Embryonic facial prominence (tissue), 1 donor: ENCODE results near the gene C7orf25.
"Not testable (repeated sequence)": the region's sequence is repeated elsewhere in the genome, so short reads cannot be mapped to it uniquely, and the experiment has no call there.

Source experiments
- DNase-seq: peaks from one replicate; pipeline ENCODE4 v3.0.0-alpha.2; 2016; ENCODE audit errors: extremely low spot score

C7orf25 gene

DNA sequence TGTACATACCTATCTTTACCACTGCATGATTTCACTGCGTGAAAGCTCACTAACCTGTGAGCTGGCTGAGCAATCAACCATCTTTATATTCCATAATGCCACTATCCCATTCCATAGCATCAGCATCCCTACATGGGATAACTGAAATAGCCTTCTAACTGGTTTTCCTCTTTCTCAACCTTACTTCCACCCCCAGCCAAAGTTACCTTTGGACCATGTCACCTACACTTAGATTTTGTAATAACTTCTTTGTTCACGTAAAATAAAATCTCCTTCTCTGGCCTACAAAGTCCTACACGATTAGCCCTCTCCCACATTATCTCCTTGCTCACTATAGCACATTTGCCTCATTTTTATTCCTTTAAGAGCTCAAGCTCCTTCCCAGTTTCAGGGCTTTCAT lies 17.6 kb upstream of the C7orf25 start:
- DNase-seq: no peak

- DNase-seq: no peak
These were observed 16.9 kb upstream of the C7orf25 start for GRCh38 chr7:42928754-42929153.

DNA sequence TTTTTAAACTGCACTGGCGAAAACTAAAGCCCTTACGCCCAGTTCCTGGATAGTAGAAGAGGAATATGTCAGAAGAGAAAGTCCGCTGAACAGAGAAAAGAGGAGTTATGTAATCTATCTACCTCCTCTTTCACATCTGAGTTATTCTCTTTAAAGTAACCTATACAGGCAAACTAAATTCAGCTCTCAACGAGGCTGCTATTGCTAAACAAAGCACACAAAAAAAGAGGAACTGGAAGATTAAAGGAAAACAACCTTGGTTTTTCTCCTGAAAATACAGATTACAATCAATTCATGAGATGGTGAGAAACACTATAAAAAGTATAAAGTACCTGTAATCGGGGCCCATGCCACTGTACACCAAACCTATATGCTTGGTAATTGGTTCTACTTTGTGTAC lies 14.3 kb upstream of the C7orf25 start:
- DNase-seq: no peak

- no peak for DNase-seq
These were observed 13.8 kb upstream of the C7orf25 start for GRCh38 chr7:42925630-42926029.

- no peak for DNase-seq
These were observed 12.5 kb upstream of the C7orf25 start for GRCh38 chr7:42924223-42924838.

GRCh38 chr7:42922017-42922753 lies 10.3 kb upstream of the C7orf25 start:
- DNase-seq: no peak

- DNase-seq: no peak
These were observed 3.5 kb upstream of the C7orf25 start for GRCh38 chr7:42915356-42915755.

- no peak for DNase-seq
These were observed 2.7 kb upstream of the C7orf25 start for GRCh38 chr7:42914421-42915045.

DNA sequence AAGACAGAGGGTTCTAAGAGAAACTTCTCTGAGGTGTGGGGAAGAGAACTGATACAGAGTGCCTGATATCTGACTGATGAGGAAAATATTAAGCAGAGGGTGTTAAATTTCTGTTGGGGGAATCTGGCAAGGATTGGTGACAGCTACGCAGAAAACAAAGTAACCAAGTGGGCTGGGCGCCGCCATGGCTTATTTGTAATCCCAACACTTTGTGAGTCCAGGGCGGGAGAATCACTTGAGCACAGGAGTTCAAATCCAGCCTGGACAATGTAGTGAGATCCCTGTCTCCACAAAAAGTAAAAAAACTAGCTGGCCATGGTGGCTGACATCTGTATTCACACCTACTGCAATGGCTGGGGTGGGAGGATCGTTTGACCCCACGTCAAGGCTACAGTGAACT lies 2.1 kb upstream of the C7orf25 start:
- DNase-seq: no peak

GRCh38 chr7:42913591-42913990 lies 1.7 kb upstream of the C7orf25 start:
- no peak for DNase-seq

- DNase-seq: no peak
These were observed 1.6 kb downstream of the C7orf25 start for GRCh38 chr7:42910306-42910705.

GRCh38 chr7:42907316-42907715 lies 4.6 kb downstream of the C7orf25 start:
- no peak for DNase-seq

- DNase-seq: no peak
These were observed 5.7 kb downstream of the C7orf25 start for GRCh38 chr7:42906181-42906580.

DNA sequence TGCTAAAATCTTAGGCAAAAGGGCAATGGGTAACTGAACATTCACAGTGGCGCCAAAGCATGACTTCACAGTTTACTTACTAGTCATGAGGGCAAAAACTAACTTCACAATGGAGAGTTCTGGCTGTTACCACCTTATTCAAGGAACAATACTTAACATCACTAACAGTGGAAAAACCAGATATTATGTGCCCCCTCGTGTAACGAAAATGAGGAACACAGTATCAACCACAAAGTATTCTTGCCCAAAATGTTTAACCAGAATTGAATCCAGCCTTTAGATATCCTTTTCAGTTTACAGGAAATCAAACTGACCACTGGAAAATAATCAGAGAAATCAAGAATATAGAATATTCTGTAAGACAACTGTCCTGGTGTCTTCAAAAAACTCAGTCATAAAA lies 9.5 kb downstream of the C7orf25 start:
- no peak for DNase-seq

DNA sequence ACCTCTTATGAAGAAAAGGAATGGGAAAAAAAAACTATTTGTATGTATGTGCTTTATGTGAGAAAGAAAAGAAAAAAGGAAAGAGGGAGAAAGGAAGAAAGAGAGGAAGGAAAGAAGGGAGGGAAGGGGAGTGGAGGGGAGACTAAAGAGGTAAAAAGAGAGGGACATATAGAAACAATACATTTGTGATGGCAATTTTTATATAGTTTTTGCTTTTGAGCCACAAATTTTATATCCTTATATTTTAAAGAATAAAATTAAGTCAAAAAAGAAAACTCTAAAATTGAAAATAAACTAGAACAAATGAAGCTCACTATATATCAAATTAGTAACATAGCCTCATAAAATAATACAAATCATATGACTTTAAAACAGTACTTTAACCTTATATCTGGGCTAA lies 11.0 kb downstream of the C7orf25 start:
- no peak for DNase-seq

GRCh38 chr7:42893346-42894240 lies 18.3 kb downstream of the C7orf25 start:
- DNase-seq: no peak

DNA sequence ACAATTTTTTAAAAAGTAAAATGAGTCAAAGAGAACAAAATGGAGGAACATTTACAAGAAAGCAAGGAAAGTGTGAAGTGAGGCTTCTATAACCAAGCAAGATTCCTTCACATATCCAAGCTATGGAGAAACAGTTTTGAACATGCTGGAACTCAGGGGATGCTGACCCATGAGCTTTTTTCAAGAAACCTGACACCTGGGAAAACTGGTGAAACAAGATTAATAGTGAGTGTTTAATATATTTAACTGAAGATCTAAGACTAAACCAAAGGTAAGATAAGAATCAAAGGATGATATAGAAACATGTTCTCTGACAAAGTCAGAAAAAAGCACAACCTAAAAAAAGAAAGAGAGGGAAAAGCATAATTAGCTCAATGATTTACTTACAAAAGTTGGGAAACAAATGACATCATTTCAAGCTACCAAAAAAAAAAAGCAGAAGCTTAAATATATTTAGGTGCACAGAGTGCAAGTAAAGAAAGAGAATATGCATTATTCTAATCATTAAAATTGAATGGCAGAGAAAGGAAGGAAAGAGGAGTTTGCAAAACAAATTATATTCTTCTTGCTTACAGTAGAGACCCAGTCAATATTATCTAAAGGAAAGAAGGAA lies 24.9 kb downstream of the C7orf25 start:
- no peak for DNase-seq

DNA sequence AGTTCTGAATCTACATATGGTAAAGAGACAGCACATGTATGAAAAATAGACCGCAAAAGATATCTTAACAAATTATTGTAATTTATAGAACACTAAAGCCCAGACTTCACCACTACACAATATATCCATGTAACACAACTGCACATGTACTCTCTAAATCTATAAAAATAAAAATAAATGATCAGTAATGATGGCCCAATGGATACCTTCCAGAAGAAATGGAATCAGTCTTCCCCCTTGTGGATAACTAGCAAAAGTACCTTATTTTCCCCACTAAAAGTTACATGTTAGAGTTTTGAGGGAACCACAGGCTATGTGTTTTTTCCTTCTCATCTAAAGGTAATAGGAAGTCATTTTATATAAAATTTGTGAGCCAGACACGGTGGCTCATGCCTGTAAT lies 25.7 kb downstream of the C7orf25 start:
- DNase-seq: no peak

DNA sequence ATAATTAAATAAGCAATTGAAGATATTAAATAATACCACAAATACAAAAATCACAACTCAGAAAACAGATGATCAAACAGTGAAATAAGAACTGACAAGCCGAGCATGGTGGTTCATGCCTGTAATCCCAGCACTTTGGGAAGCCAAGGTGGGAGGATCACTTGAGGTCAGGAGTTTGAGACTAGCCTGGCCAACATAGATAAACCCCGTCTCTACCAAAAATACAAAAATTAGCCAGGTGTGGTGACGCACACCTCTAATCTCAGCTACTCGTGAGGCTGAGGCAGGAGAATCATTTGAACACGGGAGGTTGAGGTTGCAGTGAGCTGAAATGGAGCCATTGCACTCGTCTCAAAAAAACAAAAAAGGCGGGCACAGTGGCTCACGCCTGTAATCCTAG lies 26.7 kb downstream of the C7orf25 start:
- not testable (repeated sequence) for DNase-seq

DNA sequence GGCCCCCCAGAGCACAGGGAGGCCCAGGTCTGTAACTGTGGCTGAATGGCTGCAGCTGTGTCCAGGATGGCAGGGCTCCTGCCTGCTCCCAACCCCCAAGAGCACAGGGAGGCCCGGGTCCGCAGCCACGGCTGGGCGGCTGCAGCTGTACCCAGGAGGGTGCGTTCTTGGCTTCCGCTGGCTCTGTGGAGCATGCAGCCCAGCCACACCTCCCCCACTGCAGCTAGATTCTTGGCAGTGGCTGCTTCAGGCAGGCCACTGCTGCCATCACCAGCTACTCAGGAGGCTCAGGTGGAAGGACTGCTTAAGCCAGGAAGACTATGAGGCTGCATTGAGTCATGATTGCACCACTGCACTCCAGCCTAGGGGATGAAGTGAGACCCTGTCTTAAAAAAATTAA lies 27.9 kb downstream of the C7orf25 start:
- DNase-seq: no peak

GRCh38 chr7:42880392-42880791 lies 31.5 kb downstream of the C7orf25 start:
- DNase-seq: no peak

GRCh38 chr7:42878303-42878702 lies 33.6 kb downstream of the C7orf25 start:
- no peak for DNase-seq
